ENCODE results near the gene PDE5A. TPM values are rescaled to one million over a fixed set of nuclear protein-coding genes. Genes with fewer than 3 reads are reported as not detected.

Gene PDE5A
- total RNA-seq, 4 donors from 2014 or later: 5.7 to 12.2 (median 11.8) TPM

- TF ChIP-seq, protein P1, sequence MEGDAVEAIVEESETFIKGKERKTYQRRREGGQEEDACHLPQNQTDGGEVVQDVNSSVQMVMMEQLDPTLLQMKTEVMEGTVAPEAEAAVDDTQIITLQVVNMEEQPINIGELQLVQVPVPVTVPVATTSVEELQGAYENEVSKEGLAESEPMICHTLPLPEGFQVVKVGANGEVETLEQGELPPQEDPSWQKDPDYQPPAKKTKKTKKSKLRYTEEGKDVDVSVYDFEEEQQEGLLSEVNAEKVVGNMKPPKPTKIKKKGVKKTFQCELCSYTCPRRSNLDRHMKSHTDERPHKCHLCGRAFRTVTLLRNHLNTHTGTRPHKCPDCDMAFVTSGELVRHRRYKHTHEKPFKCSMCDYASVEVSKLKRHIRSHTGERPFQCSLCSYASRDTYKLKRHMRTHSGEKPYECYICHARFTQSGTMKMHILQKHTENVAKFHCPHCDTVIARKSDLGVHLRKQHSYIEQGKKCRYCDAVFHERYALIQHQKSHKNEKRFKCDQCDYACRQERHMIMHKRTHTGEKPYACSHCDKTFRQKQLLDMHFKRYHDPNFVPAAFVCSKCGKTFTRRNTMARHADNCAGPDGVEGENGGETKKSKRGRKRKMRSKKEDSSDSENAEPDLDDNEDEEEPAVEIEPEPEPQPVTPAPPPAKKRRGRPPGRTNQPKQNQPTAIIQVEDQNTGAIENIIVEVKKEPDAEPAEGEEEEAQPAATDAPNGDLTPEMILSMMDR (IDR thresholded peaks at IDR 0.05): no peak
- no peak for TF ChIP-seq POLR2A (IDR thresholded peaks at IDR 0.05)
- H3K4me3 ChIP-seq (ENCODE audit: low read depth, poor library complexity, severe bottlenecking): no peak overlapping the region
- no peak for DNase-seq (ENCODE audit: low spot score in 2 of 2)
- 86 to 92% methylated on average over 1 of the region's 1 CpG for WGBS, 2 donors
- intact Hi-C loops (cut with DNase I; ENCODE audit: low total_unique reads): no loop called here
These were observed 85.4 kb downstream of the PDE5A start for GRCh38 chr4:119543187-119543586.

- DNase-seq (ENCODE audit: low spot score in 2 of 2): no peak
- TF ChIP-seq, protein P1 (IDR thresholded peaks at IDR 0.05): no peak
- TF ChIP-seq POLR2A (IDR thresholded peaks at IDR 0.05): no peak
- WGBS, 2 donors: 60 to 71% methylated on average over 1 of the region's 1 CpG
These were observed 88.4 kb downstream of the PDE5A start for GRCh38 chr4:119540249-119540648.

DNA sequence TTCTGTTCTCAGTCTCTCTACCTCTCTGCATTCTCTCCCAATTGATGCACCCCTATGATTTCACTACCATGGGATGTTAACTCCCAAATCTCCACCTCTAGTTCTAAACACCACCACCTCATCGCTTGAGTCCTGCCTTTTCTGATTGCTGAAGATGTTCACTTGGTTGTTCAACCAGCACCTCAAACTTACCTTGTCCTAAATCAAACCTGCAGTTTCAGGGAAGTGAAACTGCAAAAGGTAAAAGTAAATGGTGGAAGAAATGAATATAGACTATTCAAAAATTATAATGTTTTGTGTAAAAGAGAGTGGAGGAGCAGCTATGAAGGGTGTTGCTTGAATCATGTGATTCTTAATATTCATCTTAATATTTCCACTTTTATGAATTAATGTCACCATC is 91.0 kb downstream of the PDE5A start:
- TF ChIP-seq, protein P1 (IDR thresholded peaks at IDR 0.05): no peak
- no peak for TF ChIP-seq POLR2A (IDR thresholded peaks at IDR 0.05)
- WGBS, 2 donors: 78 to 100% methylated on average over 1 of the region's 1 CpG
- no peak for DNase-seq (ENCODE audit: low spot score in 2 of 2)
- H3K4me3 ChIP-seq (ENCODE audit: low read depth, poor library complexity, severe bottlenecking): no peak overlapping the region
- intact Hi-C loops (cut with DNase I; ENCODE audit: low total_unique reads): no loop called here

More at GRCh38 chr4:119540249-119540648, 88.4 kb downstream of the PDE5A start:
- H3K4me3 ChIP-seq (ENCODE audit: low read depth, poor library complexity, severe bottlenecking): no peak overlapping the region
- intact Hi-C loops (cut with DNase I; ENCODE audit: low total_unique reads): no loop called here

- intact Hi-C loops (cut with DNase I; ENCODE audit: low total_unique reads): no loop called here
- WGBS, 2 donors: 86 to 92% methylated on average over 6 of the region's 6 CpGs
- no peak overlapping the region for H3K4me3 ChIP-seq (ENCODE audit: low read depth, poor library complexity, severe bottlenecking)
- no peak for TF ChIP-seq POLR2A (IDR thresholded peaks at IDR 0.05)
- TF ChIP-seq, protein P1 (IDR thresholded peaks at IDR 0.05): no peak
- no peak for DNase-seq (ENCODE audit: low spot score in 2 of 2)
These were observed 91.8 kb downstream of the PDE5A start for GRCh38 chr4:119536572-119537528.

- no peak for DNase-seq (ENCODE audit: low spot score in 2 of 2)
- intact Hi-C loops (cut with DNase I; ENCODE audit: low total_unique reads): no loop called here
- WGBS, 2 donors: 78 to 90% methylated on average over 1 of the region's 1 CpG
- TF ChIP-seq POLR2A (IDR thresholded peaks at IDR 0.05): no peak
- TF ChIP-seq, protein P1 (IDR thresholded peaks at IDR 0.05): no peak
- no peak overlapping the region for H3K4me3 ChIP-seq (ENCODE audit: low read depth, poor library complexity, severe bottlenecking)
These were observed 96.3 kb downstream of the PDE5A start for GRCh38 chr4:119532319-119532718.

All from lower leg skin (tissue), 4 donors.